Left renal cortex interstitium (tissue), 4 donors: ENCODE measurements around the gene FOXP1. TPM values are rescaled to one million over a fixed set of nuclear protein-coding genes. Genes with fewer than 3 reads are reported as not detected.

ENCODE experiments used
- DNase-seq, 4 donors: peaks; one replicate each; pipeline ENCODE4 v3.0.0-alpha.2; 2013; ENCODE audit warnings: low read depth in 4 of 4, low spot score in 2 of 4, missing footprints in 1 of 4
- polyA plus RNA-seq, 4 donors: library from polyadenylated mRNA; unstranded; fragments of 120-200 nt; gene quantifications; one replicate each; pipeline ENCODE4 v1.2.1, GENCODE V29; 2013; ENCODE audit not compliant: insufficient read length in 4 of 4

Gene FOXP1
- polyA plus RNA-seq, 4 donors, result 31.2 to 45.8 (median 38.9) TPM

DNA sequence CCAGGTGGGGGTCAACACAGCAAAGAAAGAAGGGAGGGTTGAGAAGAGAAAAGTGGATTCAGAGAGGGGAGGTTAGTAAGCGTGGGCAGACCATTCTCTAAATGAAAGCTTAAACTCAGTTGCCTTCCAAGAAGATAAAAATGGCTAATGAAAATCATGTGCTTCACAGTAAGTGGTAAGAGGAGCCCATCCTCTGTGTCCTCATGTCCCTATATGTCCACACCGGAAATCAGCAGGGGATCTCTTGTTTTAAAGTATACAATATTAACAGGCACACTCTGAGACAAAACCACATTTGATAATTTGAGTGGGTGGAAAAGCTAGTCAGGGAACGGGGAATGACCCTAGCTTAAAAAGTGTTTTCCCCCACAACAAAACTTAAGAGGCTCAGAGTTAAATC is 4.4 kb upstream of the FOXP1 start:
- DNase-seq, result no peak

GRCh38 chr3:71586810-71587242 is 3.3 kb upstream of the FOXP1 start:
- peak in 1 of 4 donors; percentile 2 for DNase-seq

DNA sequence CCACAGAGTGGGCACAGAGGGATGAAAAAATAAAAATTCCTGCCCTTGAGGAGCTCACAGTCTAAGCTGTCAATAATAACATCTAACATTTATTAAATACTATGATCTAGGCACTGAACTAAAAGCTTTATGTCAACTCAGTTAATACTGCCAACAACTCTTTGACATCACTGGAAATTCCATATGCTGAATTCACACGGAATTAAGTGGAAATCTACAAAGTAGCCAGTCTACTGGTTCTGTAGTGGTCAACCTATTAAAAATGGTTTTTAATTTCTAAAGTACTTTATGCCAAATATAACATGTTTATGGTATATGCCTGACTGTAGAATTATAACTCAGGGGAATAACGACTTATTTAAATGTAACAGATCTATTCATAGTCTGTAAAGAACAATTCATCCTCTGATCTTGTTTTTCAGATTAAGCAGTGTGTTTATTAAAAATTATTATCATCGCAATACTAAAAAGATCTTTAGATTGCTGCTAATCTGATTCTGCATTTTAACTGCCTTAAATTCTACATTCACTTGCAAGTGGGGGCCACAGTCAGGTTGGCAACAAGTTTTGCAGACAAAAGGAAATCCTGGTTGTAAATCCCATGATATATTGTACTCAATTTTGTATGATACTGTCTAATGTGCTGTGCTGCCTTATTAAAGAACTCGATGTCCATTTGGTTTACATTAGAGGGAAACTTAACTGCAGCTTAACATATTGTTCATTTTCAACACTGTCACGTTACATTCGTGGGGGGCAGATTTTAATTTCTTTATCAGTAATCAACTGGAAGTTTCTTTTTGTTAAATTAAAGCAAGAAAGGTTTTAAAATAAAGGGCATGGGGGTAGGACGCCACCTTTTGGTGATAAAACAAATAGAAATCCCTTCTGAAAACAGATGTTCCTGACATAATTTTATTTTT is 2.6 kb upstream of the FOXP1 start:
- DNase-seq, result peak in 1 of 4 donors; percentile 13

GRCh38 chr3:71585131-71585530 is 1.6 kb upstream of the FOXP1 start:
- DNase-seq, result no peak

- DNase-seq, result peak in 3 of 4 donors; percentile 44 to 79 (median 64)
Measured at GRCh38 chr3:71584394-71585011, 975 bp upstream of the FOXP1 start.

DNA sequence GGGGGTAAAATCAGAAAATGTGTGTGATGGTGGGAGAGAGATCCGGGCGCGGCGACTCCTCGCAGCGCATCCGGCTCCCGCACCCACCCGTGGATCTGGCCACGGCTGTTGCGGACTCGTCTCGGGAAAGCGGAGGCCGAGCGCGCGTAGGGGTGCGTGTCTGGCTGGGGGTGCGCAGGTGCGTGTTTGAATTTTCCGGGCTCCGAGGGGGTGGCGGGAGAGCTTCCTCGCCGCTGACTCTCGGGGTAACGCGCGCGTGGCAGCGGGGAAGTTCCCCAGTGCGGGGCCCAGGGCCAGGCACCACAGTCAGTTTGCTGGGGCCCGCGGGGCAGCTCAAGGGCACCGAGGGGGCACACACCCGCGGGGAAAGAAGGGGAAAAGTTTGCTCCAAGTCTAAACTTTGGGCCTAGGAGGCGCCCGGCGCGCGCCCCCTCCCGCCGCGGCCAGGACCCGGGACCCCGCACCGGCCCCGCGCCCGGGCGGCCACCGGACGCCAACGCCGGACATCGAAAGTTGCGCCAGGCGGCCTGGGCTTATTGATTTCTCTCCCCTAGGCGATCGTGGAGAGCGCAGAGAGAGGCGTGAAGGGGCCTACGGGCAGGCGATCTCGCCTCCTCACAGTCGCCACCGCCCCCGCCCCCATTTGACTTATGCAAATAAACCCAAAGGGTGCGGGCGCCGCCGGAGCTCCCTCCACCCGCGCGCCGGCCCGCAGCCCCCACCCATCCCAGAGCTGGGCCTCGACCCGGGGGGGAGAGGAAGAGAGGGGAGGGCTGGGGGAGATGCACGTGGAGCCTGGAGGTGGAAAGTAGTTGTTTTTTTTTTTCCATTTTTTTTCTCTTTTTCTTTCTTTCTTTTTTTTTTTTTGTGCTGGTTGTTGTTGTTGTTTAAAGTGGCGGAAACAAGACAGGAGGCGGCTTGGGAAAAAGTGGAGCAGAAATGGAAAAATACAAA is 639 bp downstream of the FOXP1 start:
- peak in 2 of 4 donors; percentile 56 to 73 for DNase-seq

DNA sequence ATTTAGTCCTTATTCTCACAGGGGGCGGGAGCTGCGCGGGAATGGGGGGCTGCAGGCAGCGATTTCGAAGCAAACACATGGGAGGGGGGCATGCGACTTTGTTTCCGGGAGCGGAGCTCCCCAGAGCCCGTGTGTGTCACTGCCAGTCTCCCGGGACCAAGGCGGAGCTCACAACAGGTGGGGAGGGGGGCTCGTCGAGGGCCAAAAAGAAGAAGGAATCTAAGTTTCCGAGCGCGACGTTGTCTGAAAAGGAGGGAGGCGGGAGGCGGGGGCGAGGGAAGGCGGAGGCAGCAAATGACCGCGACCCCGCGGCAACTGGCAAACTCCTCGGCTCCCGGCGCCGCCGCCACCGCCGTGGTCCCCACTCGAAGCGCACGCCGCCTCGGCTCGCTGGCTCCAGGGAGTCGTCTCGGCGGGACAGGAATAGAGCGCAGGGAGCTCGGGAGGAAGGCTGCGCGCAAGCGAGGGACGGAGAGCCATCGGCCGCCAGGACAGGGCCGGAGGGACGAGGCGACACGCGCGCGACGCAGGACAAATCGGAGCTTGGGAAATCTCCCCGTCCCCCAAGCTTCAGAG is 1.4 kb downstream of the FOXP1 start:
- peak in 1 of 4 donors; percentile 60 for DNase-seq

GRCh38 chr3:71581457-71582035 is 2.0 kb downstream of the FOXP1 start:
- DNase-seq, result no peak

GRCh38 chr3:71580636-71581456 is 2.7 kb downstream of the FOXP1 start:
- no peak for DNase-seq

GRCh38 chr3:71579935-71580406 is 3.6 kb downstream of the FOXP1 start:
- peak in 1 of 4 donors; percentile 52 for DNase-seq

DNA sequence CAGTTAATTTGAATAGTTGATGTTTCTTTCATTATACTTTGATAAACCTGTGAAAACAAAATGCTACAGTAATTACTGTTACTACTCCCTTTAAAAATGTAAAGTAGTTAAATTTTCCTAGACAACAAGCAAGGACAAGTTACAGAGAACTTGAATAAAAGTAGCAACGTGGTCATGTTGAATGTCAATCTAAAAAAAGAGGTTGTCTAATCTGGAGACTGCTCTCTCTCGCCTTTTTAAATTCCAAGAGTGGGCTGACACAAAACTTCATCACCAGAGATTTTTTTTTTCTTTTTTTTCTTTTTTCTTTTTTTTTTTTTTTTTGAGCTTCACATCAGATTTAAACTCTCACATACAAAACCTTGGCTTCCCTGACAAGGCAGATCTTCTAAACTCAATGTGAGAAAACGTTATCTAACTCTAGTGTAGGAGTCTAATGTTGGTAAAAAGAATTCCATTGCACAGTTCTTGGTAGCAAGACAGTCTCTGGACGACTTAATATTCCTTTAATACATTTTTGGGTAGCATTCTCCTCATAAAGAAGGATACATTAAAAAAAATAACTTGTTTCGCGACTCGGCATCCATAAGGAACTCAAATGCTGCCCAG is 4.1 kb downstream of the FOXP1 start:
- no peak for DNase-seq

DNA sequence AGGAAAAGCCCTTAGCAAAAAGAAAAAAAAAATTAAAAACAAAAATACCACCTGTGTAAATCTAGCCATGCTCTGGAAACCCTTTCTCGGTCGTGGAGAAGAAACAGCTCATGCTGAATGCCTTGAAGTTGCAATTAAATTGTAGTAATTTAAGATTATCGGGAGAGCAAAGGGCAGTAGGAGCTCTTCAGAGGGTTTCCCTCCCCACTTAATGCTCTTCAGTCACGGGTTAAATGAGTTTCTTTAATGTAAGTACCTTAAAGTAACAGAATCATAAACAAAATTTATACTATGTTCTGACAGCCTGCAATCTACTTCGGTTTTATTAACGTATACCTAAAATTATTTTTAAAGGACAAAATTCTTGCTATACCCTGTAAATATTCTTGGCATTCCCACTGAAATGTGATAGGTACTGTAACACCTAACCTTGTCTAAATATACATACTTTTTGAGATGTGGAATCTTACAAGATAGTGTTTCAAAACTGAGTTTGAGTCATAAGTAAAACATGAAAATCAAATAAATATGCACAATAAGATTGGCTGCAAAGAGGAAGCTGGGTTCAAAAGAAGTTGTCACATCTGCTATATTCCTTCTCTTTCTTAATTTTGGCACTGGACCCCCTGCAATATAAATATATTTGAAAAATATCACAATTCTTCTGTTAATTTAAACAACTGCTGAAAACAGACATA is 5.3 kb downstream of the FOXP1 start:
- DNase-seq, result no peak

DNA sequence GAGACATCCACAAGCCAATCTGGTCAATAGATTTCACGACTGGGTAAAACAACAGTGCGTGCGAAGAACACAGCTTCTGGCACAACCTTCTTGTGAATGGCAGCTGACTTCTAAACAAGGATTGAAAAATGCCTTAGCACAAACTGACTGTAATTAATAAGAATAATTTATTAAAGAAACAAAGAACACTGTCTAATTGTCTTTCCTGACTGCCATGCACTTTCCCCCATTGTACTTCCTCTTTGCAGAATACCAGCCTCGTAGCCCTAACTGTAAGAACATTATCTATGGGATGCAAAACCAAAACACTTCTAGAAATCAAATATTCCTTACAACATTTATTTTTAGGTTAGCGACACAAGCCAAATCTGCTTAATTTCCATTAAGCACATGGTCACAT is 6.5 kb downstream of the FOXP1 start:
- DNase-seq, result no peak

DNA sequence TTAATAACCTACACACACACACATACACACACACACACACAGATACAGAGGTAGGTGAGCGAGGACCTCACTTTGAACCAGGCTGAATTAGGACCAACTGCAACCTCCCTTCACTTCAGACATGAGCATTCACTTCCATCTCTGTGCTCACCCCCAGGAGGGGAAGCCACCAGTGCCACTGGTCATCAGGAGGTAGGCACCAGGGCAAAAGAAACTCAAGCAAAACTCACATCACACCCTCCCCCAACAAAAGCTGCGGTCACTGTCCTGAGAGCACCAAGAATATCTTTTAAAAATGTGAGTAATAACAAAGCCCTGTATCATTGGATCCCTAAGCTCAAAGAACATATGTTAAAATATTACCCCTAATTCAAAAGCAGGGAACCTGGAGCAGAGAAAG is 8.1 kb downstream of the FOXP1 start:
- no peak for DNase-seq

GRCh38 chr3:71573181-71573580 is 10.3 kb downstream of the FOXP1 start:
- no peak for DNase-seq

GRCh38 chr3:71570546-71570945 is 13.0 kb downstream of the FOXP1 start:
- DNase-seq, result no peak

- no peak for DNase-seq
Measured at GRCh38 chr3:71568207-71568606, 15.3 kb downstream of the FOXP1 start.

DNA sequence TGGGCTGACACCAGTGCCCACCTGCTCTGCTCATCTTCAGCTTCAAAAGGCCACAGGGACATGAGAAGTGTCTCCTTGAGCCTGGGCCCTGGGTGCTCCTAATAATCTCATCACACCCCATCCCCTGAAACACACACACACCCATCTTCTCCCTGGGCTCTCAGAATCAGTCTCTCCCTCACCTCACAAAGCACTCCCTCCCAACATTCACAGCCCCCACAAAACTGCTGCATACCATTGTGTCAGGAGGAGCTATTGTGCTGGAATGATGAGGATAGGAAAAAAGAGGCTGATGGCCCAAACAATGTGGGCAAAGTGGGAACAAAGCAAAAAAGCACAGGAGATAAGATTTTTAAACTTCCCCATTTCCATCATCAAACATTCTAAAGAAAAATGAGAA is 16.8 kb downstream of the FOXP1 start:
- no peak for DNase-seq
